Astrocyte of the hippocampus (primary cell): Measurements from ENCODE around the gene CHORDC1.
"Not testable (repeated sequence)": the region's sequence is repeated elsewhere in the genome, so short reads cannot be mapped to it uniquely, and the experiment has no call there.

Experiments
- DNase-seq: peaks from one replicate; pipeline ENCODE4 v3.0.0; 2011; ENCODE audit warnings: low read depth, low spot score

Gene CHORDC1

GRCh38 chr11:90222459-90223247, at the start of gene CHORDC1:
CHORDC1 (minus strand) TSS chr11:90223049; CDS start chr11:90222954, 95 bp downstream.
- peak; percentile 94 for DNase-seq

DNA sequence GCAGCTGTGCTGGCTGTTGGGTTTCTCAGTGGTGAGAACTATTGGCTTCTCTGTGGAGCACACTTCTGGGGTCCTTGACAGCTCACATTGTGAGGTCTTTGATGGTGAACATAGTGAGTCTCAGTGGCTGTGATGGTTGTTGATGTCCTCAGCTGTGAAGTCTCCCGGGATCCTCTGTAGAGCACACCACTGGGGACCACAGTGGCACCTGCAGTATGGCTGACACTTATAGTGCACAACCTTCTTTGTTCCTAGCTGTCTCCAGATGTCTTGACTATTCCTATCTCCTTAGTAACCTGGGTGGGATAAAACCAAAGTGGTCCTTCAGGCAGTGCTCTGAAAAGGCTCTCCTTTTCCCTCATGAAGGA, 34.3 kb upstream of the CHORDC1 start:
- DNase-seq = no peak

DNA sequence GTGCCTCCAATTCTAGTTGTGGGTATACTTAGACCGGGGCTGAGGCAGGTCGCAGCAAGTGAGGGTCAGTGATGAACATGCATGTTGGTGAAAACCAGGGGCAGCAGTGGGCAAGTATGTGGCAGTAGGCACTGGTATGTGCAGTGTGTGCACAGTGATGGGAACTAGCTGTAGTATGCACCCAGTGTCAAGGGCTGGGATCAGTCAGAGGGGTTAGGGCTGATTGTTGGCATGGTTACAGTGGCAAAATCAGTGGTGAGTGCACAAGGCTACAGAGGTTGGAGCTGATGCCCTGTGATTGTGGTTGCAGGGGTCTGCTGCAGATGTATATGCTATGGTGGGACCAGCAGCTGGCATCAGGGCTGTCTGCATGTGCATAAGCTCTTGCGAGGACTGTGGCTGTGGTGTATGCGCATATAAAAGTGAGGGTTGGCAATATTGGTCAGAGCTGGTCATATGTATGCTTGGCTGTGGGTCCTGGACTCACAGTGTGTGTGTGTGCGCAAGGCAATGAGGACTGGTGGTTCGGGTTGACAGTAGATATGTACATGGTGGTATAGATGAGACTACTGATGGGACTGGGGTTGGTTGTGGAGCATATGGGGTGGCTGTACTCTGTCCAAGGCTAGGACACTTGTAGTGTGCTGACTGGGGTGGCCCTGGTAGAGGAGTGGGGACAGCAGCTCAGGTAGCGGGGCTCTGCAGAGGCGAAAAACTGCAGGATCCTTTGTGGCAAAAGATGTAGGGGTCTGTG, 33.7 kb upstream of the CHORDC1 start:
- DNase-seq = no peak

DNA sequence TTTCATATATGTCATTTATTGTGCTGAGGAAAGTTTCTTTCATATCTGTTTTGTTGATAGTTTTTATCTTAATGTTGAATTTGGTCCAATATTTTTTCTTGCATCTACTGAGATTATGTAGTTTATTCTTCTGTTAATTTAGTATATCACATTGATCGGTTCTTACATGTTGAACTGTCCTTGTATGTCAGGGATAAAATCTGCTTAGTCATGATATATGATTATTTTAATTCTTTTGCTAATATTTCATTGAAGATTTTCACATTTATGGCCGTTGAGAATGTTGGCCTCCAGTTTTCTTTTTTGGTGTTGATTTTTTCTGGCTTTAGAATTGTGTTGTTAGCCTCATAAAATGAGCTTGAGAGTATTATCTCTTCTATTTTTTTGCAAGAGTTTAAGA, 31.2 kb upstream of the CHORDC1 start:
- no peak for DNase-seq

DNA sequence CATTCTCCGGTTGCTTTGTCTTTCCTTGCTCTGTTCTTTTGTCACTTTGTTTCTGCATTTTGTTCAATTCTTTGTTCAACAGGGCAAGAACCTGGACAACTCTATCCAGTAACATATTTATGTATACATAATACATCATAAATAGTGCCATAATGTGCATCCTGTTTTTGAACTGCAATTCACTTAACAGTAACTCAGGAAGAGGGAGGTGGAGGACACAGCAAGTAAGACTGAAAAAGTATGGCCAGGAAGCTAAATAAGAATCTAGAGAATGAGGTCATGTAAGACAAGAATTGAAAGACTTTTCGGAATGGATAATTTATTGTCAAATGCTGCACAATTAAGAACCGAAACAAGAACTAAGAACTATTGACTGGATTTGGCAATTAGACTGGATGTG, 29.2 kb upstream of the CHORDC1 start:
- DNase-seq = no peak

DNA sequence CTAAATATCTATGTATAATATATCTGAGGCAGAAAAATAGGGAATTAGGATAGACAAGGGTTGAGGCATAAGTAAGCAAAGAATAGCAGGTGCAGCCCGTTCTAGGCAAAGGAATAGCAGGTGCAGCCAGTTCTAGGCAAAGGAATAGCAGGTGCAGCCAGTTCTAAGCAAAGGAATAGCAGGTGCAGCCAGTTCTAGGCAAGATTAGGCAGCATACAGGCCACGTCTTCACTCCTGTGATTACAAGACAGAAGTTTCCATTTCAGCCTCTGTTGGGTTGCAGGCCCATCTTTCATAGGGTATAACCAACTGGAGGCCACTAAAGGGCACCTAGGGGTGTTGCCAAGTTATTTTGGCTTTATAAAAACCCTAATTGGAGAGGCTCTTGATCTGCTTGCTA, 28.8 kb upstream of the CHORDC1 start:
- no peak for DNase-seq

DNA sequence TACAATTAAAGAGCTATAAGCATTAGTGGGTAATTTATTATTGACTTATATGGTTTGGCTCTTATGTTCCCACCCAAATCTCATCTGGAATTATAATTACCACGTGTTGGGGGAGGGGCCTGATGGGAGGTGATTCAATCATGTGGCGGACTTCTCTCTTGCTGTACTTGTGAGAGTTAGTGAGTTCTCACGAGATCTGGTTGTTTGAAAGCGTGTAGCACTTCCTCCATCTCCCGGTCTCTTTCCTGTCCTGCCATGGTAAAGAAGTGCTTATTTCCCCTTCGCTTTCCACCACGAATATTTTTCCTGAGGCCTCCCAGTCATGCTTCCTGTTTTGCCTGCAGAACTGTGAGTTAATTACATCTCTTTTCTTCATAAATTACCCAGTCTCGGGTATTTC, 28.1 kb upstream of the CHORDC1 start:
- no peak for DNase-seq

DNA sequence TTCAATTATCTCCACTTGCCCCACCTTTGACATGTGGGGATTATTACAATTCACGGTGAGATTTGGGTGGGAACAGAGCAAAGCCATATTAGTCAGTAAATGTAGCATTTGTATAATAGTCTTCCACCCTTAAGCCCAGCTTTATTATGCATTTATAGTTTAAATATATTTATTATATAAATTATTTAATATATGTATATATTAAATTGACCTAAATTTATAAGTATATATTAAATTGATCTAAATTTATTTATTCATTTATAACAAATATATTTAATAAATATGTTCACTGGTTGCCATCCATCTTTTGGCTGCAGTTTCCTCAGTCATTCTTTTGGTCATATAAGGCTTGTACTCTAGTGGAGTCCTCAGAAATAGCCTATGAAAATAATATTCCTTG, 23.6 kb upstream of the CHORDC1 start:
- DNase-seq = no peak

- no peak for DNase-seq
Measured at GRCh38 chr11:90243534-90243933, 20.7 kb upstream of the CHORDC1 start.

DNA sequence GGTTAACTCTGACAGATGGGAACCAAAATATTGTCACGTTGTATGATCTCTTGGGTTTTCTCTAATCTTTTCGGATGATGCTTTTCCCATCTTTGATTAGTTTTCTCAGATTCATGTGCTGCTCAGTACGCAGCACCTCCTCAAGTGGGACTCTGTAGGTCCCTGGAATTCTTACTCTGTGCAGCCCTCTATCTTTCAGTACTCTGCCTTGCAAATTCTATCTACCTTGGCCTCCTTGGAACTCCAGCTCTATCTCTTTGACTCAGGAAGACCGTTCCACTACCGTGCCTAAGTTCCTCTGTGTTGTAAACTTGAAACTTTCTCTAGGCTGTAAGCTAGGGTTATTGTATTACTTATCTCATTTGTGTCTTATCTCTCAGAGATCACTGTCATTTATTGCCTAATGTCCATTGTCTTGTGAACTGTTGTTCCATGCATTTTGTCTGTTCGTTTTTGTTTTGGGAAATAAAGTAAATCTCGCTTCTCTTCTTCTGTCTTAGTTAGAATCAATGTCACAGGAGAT, 20.1 kb upstream of the CHORDC1 start:
- DNase-seq = no peak

DNA sequence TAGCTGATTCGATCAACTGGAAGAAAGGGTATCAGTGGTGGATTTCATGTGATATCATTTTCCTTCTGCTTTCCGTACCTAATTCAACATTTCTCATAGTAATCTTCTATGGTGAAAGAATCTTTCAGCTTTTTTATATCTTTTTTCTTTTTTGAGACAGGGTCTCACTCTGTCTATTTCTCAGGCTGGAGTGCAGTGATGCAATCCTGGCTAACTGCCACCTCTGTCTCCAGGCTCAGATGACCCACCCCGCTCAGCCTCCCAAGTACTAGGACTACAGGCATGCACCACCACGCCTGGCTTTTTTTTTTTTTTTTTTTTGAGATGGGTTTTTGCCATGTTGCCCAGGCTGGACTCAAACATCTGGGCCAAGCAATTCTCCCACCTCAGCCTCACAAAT, 18.6 kb upstream of the CHORDC1 start:
- no peak for DNase-seq

DNA sequence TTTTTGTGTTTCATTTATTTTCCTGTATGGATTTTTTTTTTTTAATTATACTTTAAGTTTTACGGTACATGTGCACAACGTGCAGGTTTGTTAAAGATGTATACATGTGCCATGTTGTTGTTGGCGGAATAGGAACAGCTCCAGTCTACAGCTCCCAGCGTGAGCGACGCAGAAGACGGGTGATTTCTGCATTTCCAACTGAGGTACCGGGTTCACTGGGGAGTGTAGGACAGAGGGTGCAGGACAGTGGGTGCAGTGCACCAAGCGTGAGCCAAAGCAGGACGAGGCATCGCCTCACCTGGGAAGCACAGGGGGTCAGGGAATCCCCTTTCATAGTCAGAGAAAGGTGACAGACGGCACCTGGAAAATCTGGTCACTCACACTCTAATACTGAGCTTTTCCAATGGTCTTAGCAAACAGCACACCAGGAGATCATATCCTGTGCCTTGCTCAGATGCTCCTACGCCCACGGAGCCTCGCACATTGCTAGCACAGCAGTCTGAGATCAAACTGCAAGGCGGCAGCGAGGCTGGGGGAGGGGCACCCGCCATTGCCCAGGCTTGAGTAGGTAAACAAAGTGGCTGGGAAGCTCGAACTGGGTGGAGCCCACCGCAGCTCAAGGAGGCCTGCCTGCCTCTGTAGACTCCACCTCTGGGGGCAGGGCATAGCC, 17.3 kb upstream of the CHORDC1 start:
- DNase-seq = not testable (repeated sequence)

- DNase-seq = no peak
Measured at GRCh38 chr11:90237004-90237403, 14.2 kb upstream of the CHORDC1 start.

DNA sequence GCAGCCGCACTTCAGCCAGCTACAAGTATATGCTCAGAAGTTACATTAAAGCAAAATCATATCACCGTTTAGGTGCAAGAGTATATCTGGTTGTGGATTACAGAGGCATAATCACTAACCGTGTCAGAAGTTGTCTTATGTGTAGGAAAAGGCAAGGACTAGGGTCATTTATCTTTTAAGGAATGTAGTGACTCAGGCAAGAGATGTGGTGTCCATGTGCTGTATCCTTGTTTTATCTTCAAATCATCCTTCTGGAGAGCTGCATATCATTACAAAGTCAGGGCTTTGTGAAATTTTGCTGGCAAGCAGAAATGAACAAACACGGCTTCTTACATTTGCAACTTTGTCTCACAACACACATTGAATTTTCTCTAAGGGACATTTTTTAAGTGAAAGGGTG, 12.7 kb upstream of the CHORDC1 start:
- DNase-seq = no peak

DNA sequence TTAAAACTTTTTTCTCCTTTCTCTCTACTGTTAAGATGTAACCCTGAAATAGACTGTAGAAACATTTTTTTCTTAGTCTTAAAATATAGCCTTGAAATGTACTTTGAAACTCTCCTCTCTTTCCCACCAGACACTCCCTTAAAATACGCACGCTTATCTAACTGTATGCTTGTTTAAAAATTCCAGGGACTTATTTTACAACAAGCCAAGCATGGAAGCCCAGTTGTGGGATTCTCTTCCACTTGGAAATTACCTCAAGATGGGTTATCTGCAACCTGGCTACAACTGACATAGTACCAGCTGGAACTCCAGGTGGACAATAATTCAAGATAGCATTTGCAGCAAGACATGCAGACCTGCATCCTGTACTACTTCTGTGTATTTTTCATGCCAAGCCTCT, 12.1 kb upstream of the CHORDC1 start:
- no peak for DNase-seq

GRCh38 chr11:90229791-90230190, 6.9 kb upstream of the CHORDC1 start:
- no peak for DNase-seq

- no peak for DNase-seq
Measured at GRCh38 chr11:90228056-90228455, 5.2 kb upstream of the CHORDC1 start.

- DNase-seq = no peak
Measured at GRCh38 chr11:90223248-90223585, 368 bp upstream of the CHORDC1 start.

- no peak for DNase-seq
Measured at GRCh38 chr11:90221803-90222458, 918 bp downstream of the CHORDC1 start.

DNA sequence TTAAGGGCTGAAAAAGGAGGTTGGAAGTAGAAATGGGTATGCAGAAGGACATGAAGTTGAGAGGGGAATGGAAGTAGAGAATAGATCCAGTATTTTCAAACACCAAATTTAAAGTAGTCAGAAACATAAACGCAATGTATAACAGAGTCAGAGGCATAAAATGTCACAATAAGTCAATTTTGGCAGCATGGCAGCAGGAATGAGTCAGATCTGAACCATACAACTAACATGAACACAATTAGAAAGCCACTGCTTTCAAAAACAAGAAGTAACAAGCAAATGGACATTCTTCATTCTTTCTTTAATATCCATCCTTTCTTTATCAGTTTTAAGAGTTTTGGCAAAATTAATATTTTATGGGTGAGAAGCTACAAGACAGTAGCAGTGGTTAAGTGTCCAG, 2.5 kb downstream of the CHORDC1 start:
- DNase-seq = peak; percentile 49

GRCh38 chr11:90219438-90219837, 3.4 kb downstream of the CHORDC1 start:
- no peak for DNase-seq

GRCh38 chr11:90218606-90219005, 4.2 kb downstream of the CHORDC1 start:
- DNase-seq = no peak
